Stimulated activated memory B cell treated with anti-CD40 and anti-IgM and Interleukin-4, amounts not matched to agents 10 μg/mL and 1 μg/mL and 100 μg/mL, for 72 hours (primary cell): ENCODE measurements around the gene DIS3L2.

Experiments
- ATAC-seq: fragments of 150-1000 bp; cut with Tn5 transposase; 2 replicates; pipeline ENCODE4 v1.10.0; 2021
- H3K27ac Mint-ChIP-seq: one replicate; pipeline ENCODE4 v1.8.0; 2022; ENCODE audit warnings: mild to moderate bottlenecking, mixed read lengths
- H3K27me3 Mint-ChIP-seq: one replicate; pipeline ENCODE4 v1.8.0; 2022; ENCODE audit warnings: mixed read lengths
- H3K36me3 Mint-ChIP-seq: one replicate; pipeline ENCODE4 v1.8.0; 2022; ENCODE audit warnings: mixed read lengths
- H3K4me1 Mint-ChIP-seq: one replicate; pipeline ENCODE4 v1.8.0; 2022; ENCODE audit warnings: mixed read lengths
- H3K4me3 Mint-ChIP-seq: one replicate; pipeline ENCODE4 v1.8.0; 2022; ENCODE audit warnings: mild to moderate bottlenecking, moderate library complexity, mixed read lengths
- H3K9me3 Mint-ChIP-seq: one replicate; pipeline ENCODE4 v1.8.0; 2022; ENCODE audit warnings: mixed read lengths

The DIS3L2 gene

GRCh38 chr2:232281858-232282507, 320.5 kb downstream of the DIS3L2 start:
- Mint-ChIP-seq H3K4me3 (no peak overlapping the region), H3K27ac (no peak overlapping the region), H3K4me1 (no peaks in the 10 kb centered on the region), H3K9me3 (peaks cover 8% of the 10 kb centered on the region), H3K27me3 (no peaks in the 10 kb centered on the region), H3K36me3 (peaks cover 58% of the 10 kb centered on the region)
- ATAC-seq: no peak

GRCh38 chr2:232282508-232283055, 321.1 kb downstream of the DIS3L2 start:
- no peak overlapping the region for H3K27ac Mint-ChIP-seq
- H3K4me3 Mint-ChIP-seq: no peak overlapping the region
- peaks cover 8% of the 10 kb centered on the region for H3K9me3 Mint-ChIP-seq
- no peaks in the 10 kb centered on the region for H3K4me1 Mint-ChIP-seq
- no peak for ATAC-seq
- H3K27me3 Mint-ChIP-seq: no peaks in the 10 kb centered on the region
- peaks cover 55% of the 10 kb centered on the region for H3K36me3 Mint-ChIP-seq

GRCh38 chr2:232286001-232286868, 324.7 kb downstream of the DIS3L2 start:
- no peak overlapping the region for H3K4me3 Mint-ChIP-seq
- H3K27me3 Mint-ChIP-seq: no peaks in the 10 kb centered on the region
- H3K4me1 Mint-ChIP-seq: no peaks in the 10 kb centered on the region
- H3K36me3 Mint-ChIP-seq: peaks cover 19% of the 10 kb centered on the region
- no peak overlapping the region for H3K27ac Mint-ChIP-seq
- no peaks in the 10 kb centered on the region for H3K9me3 Mint-ChIP-seq
- ATAC-seq: no peak

DNA sequence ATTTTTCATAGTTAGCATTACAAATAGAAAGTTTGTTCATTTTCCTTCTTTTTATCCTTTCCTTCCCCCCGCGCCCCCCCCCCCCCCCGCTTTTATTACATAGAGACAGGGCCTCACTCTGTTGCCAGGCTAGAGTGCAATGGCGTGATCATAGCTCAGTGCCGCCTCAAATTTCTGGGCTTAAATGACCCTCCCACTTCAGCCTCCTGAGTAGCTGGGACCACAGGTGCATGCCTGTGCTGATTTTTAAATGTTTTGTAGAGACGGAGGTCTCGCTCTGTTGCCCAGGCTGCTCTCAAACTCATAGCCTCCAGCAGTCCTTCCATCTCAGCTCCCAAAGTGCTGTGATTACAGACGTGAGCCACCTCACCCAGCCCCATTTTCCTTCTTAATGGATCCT, 325.8 kb downstream of the DIS3L2 start:
- Mint-ChIP-seq H3K4me3 (no peak overlapping the region), H3K4me1 (peaks cover 4% of the 10 kb centered on the region), H3K27ac (no peak overlapping the region), H3K9me3 (no peaks in the 10 kb centered on the region), H3K27me3 (no peaks in the 10 kb centered on the region), H3K36me3 (peaks cover 17% of the 10 kb centered on the region)
- ATAC-seq: no peak

GRCh38 chr2:232288489-232289030, 327.0 kb downstream of the DIS3L2 start:
- ATAC-seq: no peak
- H3K9me3 Mint-ChIP-seq: no peaks in the 10 kb centered on the region
- H3K4me3 Mint-ChIP-seq: no peak overlapping the region
- no peaks in the 10 kb centered on the region for H3K27me3 Mint-ChIP-seq
- no peak overlapping the region for H3K27ac Mint-ChIP-seq
- H3K36me3 Mint-ChIP-seq: peaks cover 24% of the 10 kb centered on the region
- peaks cover 11% of the 10 kb centered on the region for H3K4me1 Mint-ChIP-seq

DNA sequence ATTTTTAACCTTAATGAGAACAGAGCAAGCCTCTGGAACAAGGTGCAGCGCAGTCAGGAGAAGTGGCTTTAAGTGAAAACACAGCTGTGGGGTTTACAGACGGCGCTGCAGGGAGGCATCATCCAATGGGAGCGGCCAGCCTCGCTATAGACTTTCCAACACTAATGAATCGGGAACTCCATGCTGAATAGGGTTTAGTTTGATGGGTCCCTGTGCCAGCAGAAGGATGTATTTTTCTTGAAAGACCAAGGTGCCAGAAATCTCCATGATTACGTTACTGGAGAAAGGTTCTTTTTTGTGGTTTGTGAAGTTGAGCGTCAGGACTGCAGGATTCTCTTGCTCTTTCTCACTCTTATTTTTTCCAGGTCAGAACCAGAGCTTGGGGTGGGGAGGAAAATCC, 329.2 kb downstream of the DIS3L2 start:
- Mint-ChIP-seq H3K27ac (no peak overlapping the region), H3K4me3 (no peak overlapping the region), H3K36me3 (peaks cover 17% of the 10 kb centered on the region), H3K4me1 (peaks cover 11% of the 10 kb centered on the region), H3K27me3 (no peaks in the 10 kb centered on the region), H3K9me3 (no peaks in the 10 kb centered on the region)
- no peak for ATAC-seq

- Mint-ChIP-seq H3K9me3 (no peaks in the 10 kb centered on the region), H3K4me1 (peaks cover 11% of the 10 kb centered on the region), H3K4me3 (no peak overlapping the region), H3K27ac (no peak overlapping the region), H3K36me3 (peaks cover 17% of the 10 kb centered on the region), H3K27me3 (no peaks in the 10 kb centered on the region)
- ATAC-seq: no peak
Measured at GRCh38 chr2:232291343-232291742, 329.8 kb downstream of the DIS3L2 start.

DNA sequence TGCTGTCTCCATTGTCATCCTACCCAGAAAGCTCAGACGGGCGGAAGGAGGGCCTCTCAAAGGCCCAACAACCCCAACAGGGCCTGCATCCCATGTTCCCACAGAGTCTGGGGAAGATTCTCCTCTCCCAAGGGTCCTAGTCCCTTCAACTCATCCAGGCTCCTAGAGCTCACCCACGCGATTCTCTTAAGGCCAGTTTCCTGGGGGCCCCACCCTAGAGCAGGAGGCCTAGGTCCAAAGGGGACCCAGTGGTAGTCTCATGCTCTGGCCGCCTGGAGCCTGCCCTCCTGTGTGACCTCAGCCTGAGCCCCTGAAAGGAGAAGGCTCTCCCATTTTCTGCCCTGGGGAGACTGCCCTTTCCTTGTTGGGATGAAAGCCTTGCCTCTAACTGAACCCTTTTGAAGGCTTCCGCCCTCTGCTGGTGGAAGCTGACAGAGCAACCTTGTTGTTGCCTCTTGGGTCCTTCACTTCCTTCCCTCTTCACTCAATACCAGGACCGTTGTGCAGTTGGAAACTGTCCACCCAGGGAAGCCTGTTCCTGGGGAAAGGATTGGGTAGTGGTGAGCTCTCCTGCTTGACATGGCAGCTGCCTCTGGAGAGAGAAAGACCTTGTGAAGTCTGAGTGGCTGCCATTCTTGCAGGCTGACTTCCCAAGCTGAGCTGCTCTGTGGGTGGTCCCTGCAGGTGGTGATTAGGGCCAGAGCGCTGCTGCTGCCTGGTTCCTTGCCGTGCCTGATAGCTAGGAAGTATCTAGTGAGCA, 331.1 kb downstream of the DIS3L2 start:
- H3K27ac Mint-ChIP-seq: no peak overlapping the region
- no peaks in the 10 kb centered on the region for H3K27me3 Mint-ChIP-seq
- ATAC-seq: no peak

GRCh38 chr2:232293191-232293590, 331.7 kb downstream of the DIS3L2 start:
- H3K4me1 Mint-ChIP-seq: peaks cover 11% of the 10 kb centered on the region
- H3K27ac Mint-ChIP-seq: no peak overlapping the region
- H3K36me3 Mint-ChIP-seq: peaks cover 17% of the 10 kb centered on the region
- no peaks in the 10 kb centered on the region for H3K9me3 Mint-ChIP-seq
- H3K4me3 Mint-ChIP-seq: no peak overlapping the region
- no peaks in the 10 kb centered on the region for H3K27me3 Mint-ChIP-seq
- no peak for ATAC-seq

More for the DNA sequence above, 331.1 kb downstream of the DIS3L2 start:
- H3K4me1 Mint-ChIP-seq: peaks cover 11% of the 10 kb centered on the region
- no peak overlapping the region for H3K4me3 Mint-ChIP-seq
- H3K9me3 Mint-ChIP-seq: no peaks in the 10 kb centered on the region
- peaks cover 17% of the 10 kb centered on the region for H3K36me3 Mint-ChIP-seq

GRCh38 chr2:232295971-232296370, 334.5 kb downstream of the DIS3L2 start:
- H3K36me3 Mint-ChIP-seq: peaks cover 40% of the 10 kb centered on the region
- no peak for ATAC-seq
- no peak overlapping the region for H3K4me3 Mint-ChIP-seq
- no peaks in the 10 kb centered on the region for H3K9me3 Mint-ChIP-seq
- H3K27me3 Mint-ChIP-seq: no peaks in the 10 kb centered on the region
- no peak overlapping the region for H3K27ac Mint-ChIP-seq
- H3K4me1 Mint-ChIP-seq: peaks cover 11% of the 10 kb centered on the region

- Mint-ChIP-seq H3K27me3 (no peaks in the 10 kb centered on the region), H3K27ac (no peak overlapping the region), H3K4me3 (no peak overlapping the region), H3K36me3 (peaks cover 46% of the 10 kb centered on the region), H3K4me1 (peaks cover 11% of the 10 kb centered on the region), H3K9me3 (no peaks in the 10 kb centered on the region)
- no peak for ATAC-seq
Measured at GRCh38 chr2:232296776-232297525, 335.4 kb downstream of the DIS3L2 start.

DNA sequence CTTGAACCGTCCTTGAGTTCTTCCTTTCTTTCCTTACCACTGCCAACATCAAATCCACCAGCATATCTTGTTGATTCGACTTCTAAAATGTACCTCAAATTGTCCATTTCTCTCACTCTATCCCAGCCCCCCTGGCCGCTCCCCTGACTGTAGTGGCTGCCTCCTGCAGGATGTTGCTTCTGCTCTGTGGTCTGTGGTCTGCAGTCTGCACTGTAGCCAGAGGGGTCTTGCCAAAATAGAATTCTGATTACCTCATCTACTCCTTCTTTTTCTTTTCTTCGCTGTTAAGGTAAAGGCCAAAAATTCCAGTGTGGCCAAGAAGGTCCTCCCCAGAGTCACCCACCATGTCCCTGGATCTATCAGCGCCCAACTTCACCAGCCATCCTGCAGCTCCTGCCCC, 337.6 kb downstream of the DIS3L2 start:
- Mint-ChIP-seq H3K4me1 (no peaks in the 10 kb centered on the region), H3K27ac (no peak overlapping the region), H3K27me3 (no peaks in the 10 kb centered on the region), H3K4me3 (no peak overlapping the region), H3K36me3 (peaks cover 41% of the 10 kb centered on the region), H3K9me3 (no peaks in the 10 kb centered on the region)
- no peak for ATAC-seq

DNA sequence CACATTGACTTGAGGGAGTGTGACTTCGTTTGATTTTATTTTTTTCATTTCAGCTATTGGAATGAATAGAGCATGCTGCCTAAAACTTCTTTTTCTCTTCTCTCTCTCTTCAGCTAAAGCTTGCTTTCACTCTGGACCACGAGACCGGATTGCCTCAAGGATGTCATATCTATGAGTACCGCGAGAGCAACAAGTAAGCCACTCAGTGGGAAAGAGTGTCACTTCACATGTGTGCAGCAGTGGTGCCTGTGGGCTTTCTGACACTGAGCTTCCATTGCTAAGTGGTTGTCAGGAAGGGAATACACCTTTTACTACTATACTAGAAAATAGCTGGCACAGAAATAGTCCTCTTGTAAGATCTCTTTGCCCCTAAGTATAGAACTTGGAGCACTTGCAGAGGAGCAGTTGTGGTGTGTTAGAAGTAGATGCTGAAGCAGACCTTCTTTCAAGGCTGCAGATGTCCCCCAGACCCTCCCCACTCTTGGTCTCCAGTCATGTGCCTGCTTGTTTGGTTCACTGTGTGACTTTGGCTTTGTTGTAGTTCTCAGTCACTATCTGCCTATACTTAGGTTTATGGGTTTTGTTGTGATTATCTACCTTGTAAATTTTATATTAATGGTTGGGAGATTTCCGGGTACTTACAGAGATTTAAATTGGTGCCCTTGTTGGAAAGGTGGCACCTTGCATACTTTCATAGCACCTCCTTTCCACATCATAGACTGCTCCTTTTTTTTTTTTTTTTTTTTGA, 338.6 kb downstream of the DIS3L2 start:
- H3K4me3 Mint-ChIP-seq: no peak overlapping the region
- H3K36me3 Mint-ChIP-seq: peaks cover 51% of the 10 kb centered on the region
- no peaks in the 10 kb centered on the region for H3K4me1 Mint-ChIP-seq
- no peaks in the 10 kb centered on the region for H3K27me3 Mint-ChIP-seq
- no peaks in the 10 kb centered on the region for H3K9me3 Mint-ChIP-seq
- H3K27ac Mint-ChIP-seq: no peak overlapping the region
- ATAC-seq: no peak

DNA sequence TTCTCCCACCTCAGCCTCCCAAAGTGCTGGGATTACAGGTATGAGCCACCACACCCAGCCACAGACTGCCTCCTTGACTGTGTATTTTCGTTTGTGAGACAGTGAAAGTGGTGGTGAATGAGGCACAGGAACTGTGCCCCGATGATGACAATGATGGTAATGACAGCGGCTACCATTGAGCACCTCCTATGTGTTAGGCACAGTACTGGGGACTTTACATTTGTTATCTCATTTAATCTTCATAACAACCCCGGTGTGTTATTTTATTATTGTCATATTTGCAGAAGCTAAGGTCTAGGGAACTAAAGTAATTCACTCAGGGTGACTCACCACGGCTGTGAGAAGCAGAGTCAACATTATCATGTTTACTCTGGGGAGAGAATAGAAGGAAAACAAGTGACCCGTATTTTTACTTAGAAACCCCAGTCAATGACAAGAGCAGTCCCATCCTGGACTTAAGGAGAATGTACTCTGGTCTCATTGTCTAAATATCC, 339.4 kb downstream of the DIS3L2 start:
- Mint-ChIP-seq H3K27me3 (no peaks in the 10 kb centered on the region), H3K4me1 (no peaks in the 10 kb centered on the region), H3K27ac (no peak overlapping the region), H3K36me3 (peaks cover 59% of the 10 kb centered on the region), H3K4me3 (no peak overlapping the region), H3K9me3 (no peaks in the 10 kb centered on the region)
- ATAC-seq: no peak
